H1 (cell line): ENCODE data around the gene CNDP2. TPM values are rescaled to one million over a fixed set of nuclear protein-coding genes. Genes with fewer than 3 reads are reported as not detected.

Source experiments
- ATF2 ChIP-seq: IDR thresholded peaks from 2 replicates; pipeline ENCODE4 v1.6.1; 2012; ENCODE audit warnings: low read length, inconsistent platforms
- FOSL1 ChIP-seq: IDR thresholded peaks from 2 replicates; pipeline ENCODE4 v1.6.1; 2011; ENCODE audit warnings: mild to moderate bottlenecking, low read depth, low read length, moderate library complexity; ENCODE audit not compliant: insufficient read depth
- MAX ChIP-seq: IDR thresholded peaks from 2 replicates; pipeline ENCODE4 v1.6.1; 2012; ENCODE audit warnings: inconsistent platforms
- NRF1 ChIP-seq: IDR thresholded peaks from 2 replicates; pipeline ENCODE4 v1.6.1; 2011; ENCODE audit warnings: mild to moderate bottlenecking, low read depth, low read length, improper control_type of control experiment
- polyA plus RNA-seq, 7 experiments: library from polyadenylated mRNA; depleted of rRNA in 3 of 7; stranded (reverse) in 5 of 7; unstranded in 2 of 7; fragments of >200 nt in 5 of 7; fragments of 200-250 nt in 2 of 7; gene quantifications; 1 replicate in 5 of 7; 2 replicates in 1 of 7; 4 replicates in 1 of 7; pipeline versions ENCODE4 v1.2.1 to v1.2.3, GENCODE V29; 2011 to 2013; ENCODE audit warnings: missing spikeins in 2 of 7, mixed read lengths in 2 of 7
- total RNA-seq: library from RNA; stranded (reverse); fragmentation: NEBNext Ultra II Directional; extraction: Animal tissue kit (Norgen Biotek cat#: 25700); gene quantifications from 2 replicates; pipeline ENCODE4 v1.2.1, GENCODE V29; 2021

The CNDP2 gene
- total and polyA plus RNA-seq, 2 of the 8 experiments (the other 6 are each of a cell fraction or from before 2014, with no cell fraction given), result 71.8 to 243 TPM

- TF ChIP-seq MAX (no peak), NRF1 (no peak), ATF2 (no peak), FOSL1 (no peak)
Observed at GRCh38 chr18:74513883-74514205, 17.7 kb downstream of the CNDP2 start (continued).
